Mesenchymal stem cell (in vitro differentiated cells and primary cell): ENCODE measurements around the gene BRSK1.

Experiments
- DNase-seq: peaks from one replicate; pipeline ENCODE4 v3.0.0-alpha.2; 2013
- H2AFZ ChIP-seq: one replicate; pipeline ENCODE4 v1.6.1; 2013; ENCODE audit warnings: low read depth, mild to moderate bottlenecking, control low read depth, inconsistent platforms, low read length, moderate library complexity
- H2AK5ac ChIP-seq: 2 replicates; pipeline ENCODE4 v1.6.1; 2013; ENCODE audit warnings: low read length, moderate library complexity, mild to moderate bottlenecking, inconsistent platforms; ENCODE audit not compliant: severe bottlenecking
- H2BK120ac ChIP-seq: one replicate; pipeline ENCODE4 v1.6.1; 2013; ENCODE audit warnings: low read depth, mild to moderate bottlenecking, inconsistent platforms, low read length, moderate library complexity
- H2BK12ac ChIP-seq, 2 experiments: one replicate each; pipeline ENCODE4 v1.6.1; 2013; ENCODE audit warnings: inconsistent platforms in 2 of 2, low read length in 2 of 2, mild to moderate bottlenecking in 2 of 2, moderate library complexity in 2 of 2, control low read depth in 1 of 2
- H2BK15ac ChIP-seq: one replicate; pipeline ENCODE4 v1.6.1; 2013; ENCODE audit warnings: mild to moderate bottlenecking, low read depth, inconsistent platforms; ENCODE audit not compliant: poor library complexity, severe bottlenecking
- H2BK5ac ChIP-seq: 2 replicates; pipeline ENCODE4 v1.6.1; 2013; ENCODE audit warnings: low read depth, mild to moderate bottlenecking, low read length, control low read depth, inconsistent platforms; ENCODE audit not compliant: poor library complexity, severe bottlenecking
- H3K14ac ChIP-seq, 2 experiments: one replicate each; pipeline ENCODE4 v1.6.1; 2013; ENCODE audit warnings: inconsistent platforms in 2 of 2, low read length in 2 of 2, control low read depth in 1 of 2, mild to moderate bottlenecking in 1 of 2, moderate library complexity in 1 of 2
- H3K18ac ChIP-seq, 2 experiments: one replicate each; pipeline ENCODE4 v1.6.1; 2013; ENCODE audit warnings: inconsistent platforms in 2 of 2, low read length in 2 of 2, control low read depth in 1 of 2, low read depth in 1 of 2, mild to moderate bottlenecking in 1 of 2
- H3K23ac ChIP-seq, 2 experiments: one replicate each; pipeline ENCODE4 v1.6.1; 2013; ENCODE audit warnings: inconsistent platforms in 2 of 2, low read length in 2 of 2, mild to moderate bottlenecking in 2 of 2, moderate library complexity in 2 of 2, control low read depth in 1 of 2
- H3K27ac ChIP-seq: 2 replicates; pipeline ENCODE4 v1.5.1; 2013; ENCODE audit warnings: mild to moderate bottlenecking, moderate library complexity, low read length, control low read depth, inconsistent platforms; ENCODE audit not compliant: poor library complexity, severe bottlenecking
- H3K27me3 ChIP-seq, 2 experiments: 2 replicates each; pipeline versions ENCODE4 v1.6.1 to v1.7.0; 2013; ENCODE audit warnings: low read length in 2 of 2, mild to moderate bottlenecking in 2 of 2, moderate library complexity in 2 of 2, control low read depth in 1 of 2, inconsistent platforms in 1 of 2; ENCODE audit not compliant: control insufficient read depth in 1 of 2, insufficient read depth in 1 of 2
- H3K36me3 ChIP-seq, 2 experiments: 2 replicates each; pipeline versions ENCODE4 v1.6.1 to v1.7.0; 2013; ENCODE audit warnings: low read length in 2 of 2, control low read depth in 1 of 2, inconsistent platforms in 1 of 2, low read depth in 1 of 2, mild to moderate bottlenecking in 1 of 2; ENCODE audit not compliant: insufficient read depth in 2 of 2, control insufficient read depth in 1 of 2
- H3K4ac ChIP-seq, 2 experiments: one replicate each; pipeline ENCODE4 v1.6.1; 2013; ENCODE audit warnings: inconsistent platforms in 2 of 2, low read length in 2 of 2, mild to moderate bottlenecking in 2 of 2, moderate library complexity in 2 of 2, control low read depth in 1 of 2, low read depth in 1 of 2
- H3K4me1 ChIP-seq: 2 replicates; pipeline ENCODE4 v1.6.1; 2013; ENCODE audit warnings: low read depth, low read length, control low read depth; ENCODE audit not compliant: control insufficient read depth, insufficient read depth
- H3K4me2 ChIP-seq: 2 replicates; pipeline ENCODE4 v1.6.1; 2013; ENCODE audit warnings: low read length, mild to moderate bottlenecking, inconsistent platforms; ENCODE audit not compliant: poor library complexity, severe bottlenecking
- H3K4me3 ChIP-seq, 2 experiments: 2 replicates each; pipeline versions ENCODE4 v1.5.1 to v1.7.0; 2013; ENCODE audit warnings: low read length in 2 of 2, mild to moderate bottlenecking in 2 of 2, control low read depth in 1 of 2, low read depth in 1 of 2; ENCODE audit not compliant: insufficient read depth in 1 of 2
- H3K79me1 ChIP-seq: replicated peaks from 2 replicates; pipeline ENCODE4 v1.6.1; 2013; ENCODE audit warnings: mild to moderate bottlenecking, control low read depth, low read length, inconsistent platforms; ENCODE audit not compliant: poor library complexity, severe bottlenecking
- H3K9ac ChIP-seq: 2 replicates; pipeline ENCODE4 v1.7.0; 2013; ENCODE audit warnings: mild to moderate bottlenecking, low read length, moderate library complexity
- H3K9me3 ChIP-seq: 2 replicates; pipeline ENCODE4 v1.7.0; 2013; ENCODE audit warnings: mild to moderate bottlenecking, low read length; ENCODE audit not compliant: control insufficient read depth
- H4K8ac ChIP-seq: one replicate; pipeline ENCODE4 v1.6.1; 2013; ENCODE audit warnings: inconsistent platforms, mild to moderate bottlenecking, low read length, moderate library complexity
- H4K91ac ChIP-seq: one replicate; pipeline ENCODE4 v1.6.1; 2013; ENCODE audit warnings: mild to moderate bottlenecking, low read length, inconsistent platforms
- WGBS: methylation state at CpG from one replicate; pipeline ENCODE4 v1.1.7; 2013; ENCODE audit warnings: mixed read lengths; 5-methylcytosine and 5-hydroxymethylcytosine counted together

Gene BRSK1

GRCh38 chr19:55248704-55249103 lies 35.1 kb upstream of the BRSK1 start:
- WGBS = 96% methylated on average over 9 of the region's 9 CpGs
- H3K9me3 ChIP-seq = no peaks in the 10 kb centered on the region
- H2BK12ac ChIP-seq = no peak overlapping the region
- H3K4me3 ChIP-seq = no peak overlapping the region
- no peak overlapping the region for H3K18ac ChIP-seq
- no peak overlapping the region for H3K27ac ChIP-seq
- H2AK5ac ChIP-seq = no peak overlapping the region
- no peak overlapping the region for H3K4ac ChIP-seq
- no peak overlapping the region for H3K9ac ChIP-seq
- H4K91ac ChIP-seq = no peak overlapping the region
- no peak overlapping the region for H3K23ac ChIP-seq
- no peak overlapping the region for H2BK15ac ChIP-seq
- H3K4me2 ChIP-seq = no peak overlapping the region
- no peaks in the 10 kb centered on the region for H3K27me3 ChIP-seq
- H3K14ac ChIP-seq = no peak overlapping the region
- no peak overlapping the region for H2AFZ ChIP-seq
- H3K79me1 ChIP-seq = peaks cover 24% of the 10 kb centered on the region
- peaks cover 51% of the 10 kb centered on the region for H3K4me1 ChIP-seq
- H2BK120ac ChIP-seq = no peak overlapping the region
- H4K8ac ChIP-seq = no peak overlapping the region
- no peak overlapping the region for H2BK5ac ChIP-seq
- DNase-seq = no peak
- peaks cover 32 to 68% of the 10 kb centered on the region in 2 experiments for H3K36me3 ChIP-seq

GRCh38 chr19:55249841-55250240 lies 34.0 kb upstream of the BRSK1 start:
- Histone ChIP-seq H2AK5ac (no peak overlapping the region), H3K4me2 (no peak overlapping the region), H3K4ac (no peak overlapping the region), H2BK120ac (no peak overlapping the region), H2BK5ac (no peak overlapping the region), H3K9ac (no peak overlapping the region), H2AFZ (no peak overlapping the region), H2BK12ac (no peak overlapping the region), H4K91ac (no peak overlapping the region), H3K18ac (no peak overlapping the region), H3K4me1 (peaks cover 59% of the 10 kb centered on the region), H2BK15ac (peak overlapping the region; percentile 31), H3K27ac (no peak overlapping the region), H3K23ac (no peak overlapping the region), H3K9me3 (no peaks in the 10 kb centered on the region), H3K14ac (no peak overlapping the region), H3K36me3 (peaks cover 21 to 66% of the 10 kb centered on the region in 2 experiments), H4K8ac (no peak overlapping the region), H3K4me3 (no peak overlapping the region), H3K27me3 (no peaks in the 10 kb centered on the region), H3K79me1 (peaks cover 20% of the 10 kb centered on the region)
- no peak for DNase-seq
- WGBS = 95% methylated on average over 11 of the region's 11 CpGs

DNA sequence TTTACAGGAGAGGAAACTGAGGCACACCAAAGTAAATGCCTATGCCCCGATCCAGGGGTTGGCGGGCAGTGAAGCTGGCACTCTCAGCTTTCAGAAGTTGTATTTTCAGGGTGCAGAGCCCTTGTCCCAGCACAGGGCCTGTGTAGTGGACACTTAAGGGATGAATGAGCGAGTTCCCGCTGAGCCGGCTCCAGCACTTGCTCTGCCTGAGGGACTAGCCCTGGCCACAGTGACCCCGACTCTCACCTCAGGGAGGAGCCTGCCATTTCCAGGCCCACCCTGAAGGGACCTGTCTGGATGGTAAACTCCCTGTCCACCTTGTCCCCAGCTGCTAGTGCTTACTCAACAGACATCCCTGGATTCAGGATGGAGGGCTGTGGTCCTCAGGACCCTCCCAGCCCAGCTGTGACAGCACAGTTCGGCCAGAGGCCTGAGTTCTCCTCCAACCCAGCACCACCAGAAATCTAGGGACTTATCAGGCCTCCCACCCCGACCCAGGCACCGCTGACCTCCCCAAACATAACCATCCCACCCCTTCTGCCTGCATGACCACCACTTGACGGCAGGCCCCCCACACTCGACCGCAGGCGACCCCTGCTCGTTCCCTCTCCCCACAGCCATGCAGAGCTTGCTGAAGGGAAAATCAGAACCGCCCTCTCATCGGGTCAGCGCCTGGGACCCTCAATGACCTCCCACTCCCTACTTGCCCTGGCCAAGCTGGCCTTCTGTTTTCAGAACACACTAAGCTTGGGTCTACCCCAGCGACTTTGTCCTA lies 33.3 kb upstream of the BRSK1 start:
- H3K18ac ChIP-seq = no peak overlapping the region
- 95% methylated on average over 18 of the region's 18 CpGs for WGBS
- H3K79me1 ChIP-seq = peaks cover 14% of the 10 kb centered on the region
- no peak overlapping the region for H3K23ac ChIP-seq
- H3K27ac ChIP-seq = no peak overlapping the region
- no peak overlapping the region for H3K4me3 ChIP-seq
- peaks cover 15 to 60% of the 10 kb centered on the region in 2 experiments for H3K36me3 ChIP-seq
- no peak overlapping the region for H2BK120ac ChIP-seq
- H4K8ac ChIP-seq = no peak overlapping the region
- H2BK12ac ChIP-seq = no peak overlapping the region
- no peak overlapping the region for H3K4ac ChIP-seq
- H4K91ac ChIP-seq = no peak overlapping the region
- no peak overlapping the region for H2BK15ac ChIP-seq
- no peak for DNase-seq
- H2AFZ ChIP-seq = no peak overlapping the region
- no peaks in the 10 kb centered on the region for H3K27me3 ChIP-seq
- no peak overlapping the region for H2AK5ac ChIP-seq
- H3K4me2 ChIP-seq = no peak overlapping the region
- H3K9me3 ChIP-seq = no peaks in the 10 kb centered on the region
- peaks cover 63% of the 10 kb centered on the region for H3K4me1 ChIP-seq
- no peak overlapping the region for H2BK5ac ChIP-seq
- no peak overlapping the region for H3K14ac ChIP-seq
- H3K9ac ChIP-seq = no peak overlapping the region

DNA sequence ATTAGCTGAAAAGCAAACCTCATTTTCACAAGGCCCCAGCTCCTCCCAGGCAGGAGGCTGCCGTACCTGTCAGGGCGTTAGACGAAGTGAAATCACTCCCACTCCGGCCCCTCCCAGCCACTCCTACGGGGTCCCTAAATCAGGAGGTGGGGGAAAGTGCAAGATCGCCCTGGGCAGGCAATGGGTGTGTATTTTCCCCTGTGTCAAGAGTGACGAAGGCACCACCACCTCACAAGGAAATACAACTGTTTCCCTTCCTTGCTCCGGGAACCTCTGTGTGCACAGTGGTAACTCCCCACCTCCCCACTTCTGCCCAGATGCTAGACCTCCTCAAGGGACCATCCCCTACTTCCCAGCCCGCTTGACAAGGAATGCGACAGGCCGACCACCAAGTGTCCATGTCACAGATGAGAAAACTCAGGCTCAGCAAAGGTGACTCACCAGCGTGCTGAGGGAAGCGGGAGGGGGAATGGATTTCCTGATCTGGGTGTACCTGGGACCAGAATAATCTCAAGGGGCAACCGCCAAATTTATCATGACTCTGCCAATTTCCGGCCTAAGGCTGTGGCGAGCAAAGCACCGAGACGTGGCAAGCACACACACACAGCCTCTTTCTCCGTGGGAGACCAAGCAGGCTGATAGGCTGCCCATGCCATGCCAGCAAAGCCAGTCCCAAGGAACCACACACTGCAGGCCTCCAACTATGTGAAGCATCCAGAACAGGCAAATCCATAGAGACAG lies 32.3 kb upstream of the BRSK1 start:
- Histone ChIP-seq H3K18ac (no peak overlapping the region), H2AK5ac (no peak overlapping the region), H2BK120ac (no peak overlapping the region), H3K36me3 (peaks cover 5 to 52% of the 10 kb centered on the region in 2 experiments), H3K4me2 (no peak overlapping the region), H3K14ac (no peak overlapping the region), H3K4ac (no peak overlapping the region), H4K8ac (peak overlapping the region; percentile 22), H2BK15ac (no peak overlapping the region), H3K9me3 (no peaks in the 10 kb centered on the region), H3K27me3 (no peaks in the 10 kb centered on the region), H2AFZ (no peak overlapping the region), H3K4me1 (peaks cover 72% of the 10 kb centered on the region), H3K9ac (no peak overlapping the region), H3K4me3 (no peak overlapping the region), H2BK5ac (no peak overlapping the region), H4K91ac (no peak overlapping the region), H3K27ac (no peak overlapping the region), H3K23ac (no peak overlapping the region), H3K79me1 (peaks cover 7% of the 10 kb centered on the region), H2BK12ac (no peak overlapping the region)
- peak; percentile 38 for DNase-seq
- 69% methylated on average over 19 of the region's 19 CpGs for WGBS
